Naive thymus-derived CD4-positive, alpha-beta T cell (primary cell): Measurements from ENCODE around the gene H6PD. TPM values are rescaled to one million over a fixed set of nuclear protein-coding genes. Genes with fewer than 3 reads are reported as not detected.

Source experiments
- ATAC-seq: fragments of 150-1000 bp; cut with Tn5 transposase; 2 replicates; pipeline ENCODE4 v1.10.0; 2021; ENCODE audit warnings: mild to moderate bottlenecking, moderate library complexity
- CTCF ChIA-PET: fragments of 350-600 bp; sonication (Branson Sonifier 250); formaldehyde crosslinking; loops from one replicate; lab custom pipeline; 2021; ENCODE audit warnings: antibody characterized with exemption; lab: Charles Lee
- POLR2A ChIA-PET: fragments of 350-600 bp; sonication (Branson Sonifier 250); formaldehyde crosslinking; loops from one replicate; lab custom pipeline; 2021; ENCODE audit warnings: antibody characterized with exemption, inconsistent platforms; lab: Charles Lee
- DNase-seq, 9 donors: peaks; one replicate each; pipeline versions ENCODE4 v3.0.0 to v3.0.0-alpha.2; 2020 to 2022; ENCODE audit warnings: mixed read lengths in 1 of 9
- H3K27ac ChIP-seq: one replicate; pipeline ENCODE4 v1.7.0; 2013; ENCODE audit warnings: mild to moderate bottlenecking, low read depth, low read length, moderate library complexity
- H3K27me3 ChIP-seq, 2 donors: one replicate each; pipeline ENCODE4 v1.7.0; 2013; ENCODE audit warnings: low read length in 2 of 2, mild to moderate bottlenecking in 2 of 2, moderate library complexity in 2 of 2; ENCODE audit not compliant: control insufficient read depth in 2 of 2, insufficient read depth in 2 of 2
- H3K36me3 ChIP-seq, 3 experiments: 1 replicate in 2 of 3; 2 replicates in 1 of 3; pipeline ENCODE4 v1.7.0; 2013; ENCODE audit warnings: low read length in 3 of 3, mild to moderate bottlenecking in 3 of 3, moderate library complexity in 1 of 3; ENCODE audit not compliant: insufficient read depth in 3 of 3, control insufficient read depth in 2 of 3
- H3K4me1 ChIP-seq, 2 donors: one replicate each; pipeline ENCODE4 v1.7.0; 2013; ENCODE audit warnings: low read length in 2 of 2, mild to moderate bottlenecking in 2 of 2, moderate library complexity in 1 of 2; ENCODE audit not compliant: control insufficient read depth in 2 of 2, insufficient read depth in 2 of 2
- H3K4me3 ChIP-seq: 2 replicates; pipeline ENCODE4 v1.7.0; 2013; ENCODE audit warnings: mild to moderate bottlenecking, low read length
- H3K9me3 ChIP-seq, 3 experiments: 1 replicate in 2 of 3; 2 replicates in 1 of 3; pipeline ENCODE4 v1.7.0; 2013; ENCODE audit warnings: low read length in 3 of 3; ENCODE audit not compliant: control insufficient read depth in 2 of 3
- H3K27ac Mint-ChIP-seq, 9 donors: one replicate each; pipeline ENCODE4 v1.8.0; 2020 to 2022; ENCODE audit warnings: mixed read lengths in 9 of 9, mild to moderate bottlenecking in 8 of 9, moderate library complexity in 5 of 9, inconsistent platforms in 2 of 9
- H3K27me3 Mint-ChIP-seq, 5 donors: one replicate each; pipeline ENCODE4 v1.8.0; 2021 to 2022; ENCODE audit warnings: mixed read lengths in 5 of 5, mild to moderate bottlenecking in 1 of 5
- H3K36me3 Mint-ChIP-seq, 5 donors: one replicate each; pipeline ENCODE4 v1.8.0; 2020 to 2022; ENCODE audit warnings: mixed read lengths in 5 of 5, mild to moderate bottlenecking in 3 of 5, inconsistent platforms in 1 of 5
- H3K4me1 Mint-ChIP-seq, 7 donors: one replicate each; pipeline ENCODE4 v1.8.0; 2020 to 2022; ENCODE audit warnings: mixed read lengths in 7 of 7, mild to moderate bottlenecking in 3 of 7, inconsistent platforms in 1 of 7
- H3K4me3 Mint-ChIP-seq, 10 donors: one replicate each; pipeline ENCODE4 v1.8.0; 2020 to 2022; ENCODE audit warnings: mild to moderate bottlenecking in 10 of 10, mixed read lengths in 10 of 10, moderate library complexity in 6 of 10, inconsistent platforms in 2 of 10
- H3K9me3 Mint-ChIP-seq, 11 donors: one replicate each; pipeline ENCODE4 v1.8.0; 2020 to 2022; ENCODE audit warnings: mixed read lengths in 11 of 11, mild to moderate bottlenecking in 4 of 11, inconsistent platforms in 1 of 11, moderate library complexity in 1 of 11
- intact Hi-C, 2 donors: fragments of 100-400 bp; cut with micrococcal nuclease; formaldehyde crosslinking; loops; one replicate each; pipeline ENCODE4 v1.15.1; 2023
- polyA plus RNA-seq, 2 donors: library from polyadenylated mRNA; unstranded; fragments of 300-500 nt; fragmentation: Illumina TruSeq; gene quantifications; one replicate each; pipeline ENCODE4 v1.2.3, GENCODE V29; 2021
- total RNA-seq, 6 experiments: library from RNA in 5 of 6; stranded (reverse) in 5 of 6; gene quantifications; 1 replicate in 5 of 6; 2 replicates in 1 of 6; pipeline ENCODE4 v1.2.3 and lab custom pipeline; 2021 to 2026

The H6PD gene
- total and polyA plus RNA-seq, 7 experiments from 2014 or later, result 12.1 to 27.6 (median 19.3) TPM

- Histone ChIP-seq H3K36me3 (no peaks in the 10 kb centered on the region), H3K27ac (no peak overlapping the region), H3K9me3 (no peaks in the 10 kb centered on the region), H3K27me3 (peaks cover 3 to 13% of the 10 kb centered on the region in 2 donors), H3K4me3 (no peak overlapping the region), H3K4me1 (peaks cover 7 to 14% of the 10 kb centered on the region in 2 donors)
- Mint-ChIP-seq H3K27ac (no peak overlapping the region), H3K9me3 (no peaks in the 10 kb centered on the region), H3K36me3 (no peaks in the 10 kb centered on the region), H3K4me3 (no peak overlapping the region), H3K4me1 (peaks cover 22 to 30% (median 27%) of the 10 kb centered on the region in 7 donors), H3K27me3 (peaks cover 53 to 74% (median 63%) of the 10 kb centered on the region in 5 donors)
- intact Hi-C loops, result loop anchor here in 1 of 2 donors (5.0 kb wide), 1 partner anchor 190 kb away; no protein-coding TSS in a partner anchor
- CTCF ChIA-PET, result interaction anchor here (1.4 to 2.5 kb wide), 4 partner anchors 56 to 89 kb away, joined by 3 to 20 read pairs (median 6); no protein-coding TSS in a partner anchor
- no peak for DNase-seq
- POLR2A ChIA-PET, result no interaction called here
- ATAC-seq, result no peak
Observed at GRCh38 chr1:9197186-9198099, 37.1 kb upstream of the H6PD start.

GRCh38 chr1:9198538-9199361 is 35.8 kb upstream of the H6PD start:
- intact Hi-C loops, result loop anchor here in 1 of 2 donors (5.0 kb wide), 1 partner anchor 191 kb away; no protein-coding TSS in a partner anchor
- peak overlapping the region in 1 of 10 donors; percentile 34 for H3K4me3 Mint-ChIP-seq
- H3K36me3 ChIP-seq, result no peaks in the 10 kb centered on the region
- ChIA-PET CTCF (no interaction called here), POLR2A (no interaction called here)
- no peaks in the 10 kb centered on the region for H3K9me3 Mint-ChIP-seq
- DNase-seq (no peak), ATAC-seq (no peak)
- no peak overlapping the region for H3K4me3 ChIP-seq
- H3K27me3 ChIP-seq, result peaks cover 3 to 16% of the 10 kb centered on the region in 2 donors
- no peak overlapping the region for H3K27ac ChIP-seq
- no peak overlapping the region for H3K27ac Mint-ChIP-seq
- H3K9me3 ChIP-seq, result no peaks in the 10 kb centered on the region
- no peaks in the 10 kb centered on the region for H3K36me3 Mint-ChIP-seq
- peaks cover 31 to 43% (median 38%) of the 10 kb centered on the region in 7 donors for H3K4me1 Mint-ChIP-seq
- peaks cover 64 to 77% (median 76%) of the 10 kb centered on the region in 5 donors for H3K27me3 Mint-ChIP-seq
- H3K4me1 ChIP-seq, result peaks cover 9 to 25% of the 10 kb centered on the region in 2 donors

DNA sequence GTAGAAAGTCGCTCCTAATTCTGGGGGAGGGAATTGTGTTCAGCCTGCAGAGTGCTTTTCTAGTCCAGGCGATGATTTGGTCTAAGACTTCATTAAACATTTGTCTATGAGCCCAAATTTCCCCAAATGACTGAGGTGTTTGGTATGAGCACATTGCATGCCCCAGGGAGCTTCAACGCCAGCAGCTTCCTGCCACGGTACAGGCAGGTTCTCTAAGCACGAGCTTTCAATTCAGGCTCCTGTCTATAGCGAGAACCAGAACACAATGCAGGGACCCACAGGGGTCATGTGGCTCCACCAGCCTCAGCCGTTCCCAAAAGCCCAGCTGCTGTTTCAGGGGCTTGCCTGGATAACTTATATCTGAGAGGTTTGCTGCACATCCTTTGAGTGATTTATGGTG is 34.1 kb upstream of the H6PD start:
- Mint-ChIP-seq H3K4me1 (peaks cover 31 to 49% (median 42%) of the 10 kb centered on the region in 7 donors), H3K27ac (no peak overlapping the region), H3K36me3 (peaks cover 0 to 4% (median 0%) of the 10 kb centered on the region in 5 donors), H3K27me3 (peaks cover 76 to 87% (median 85%) of the 10 kb centered on the region in 5 donors), H3K4me3 (peak overlapping the region in 2 of 10 donors; percentile 33 to 78), H3K9me3 (no peaks in the 10 kb centered on the region)
- CTCF ChIA-PET, result interaction anchor here (0.6 to 1.3 kb wide), 4 partner anchors 14 to 282 kb away, joined by 3 to 8 read pairs (median 3); no protein-coding TSS in a partner anchor
- peaks cover 3 to 16% of the 10 kb centered on the region in 2 donors for H3K27me3 ChIP-seq
- peaks cover 9 to 25% of the 10 kb centered on the region in 2 donors for H3K4me1 ChIP-seq
- no peak overlapping the region for H3K27ac ChIP-seq
- DNase-seq, result no peak
- no peaks in the 10 kb centered on the region for H3K36me3 ChIP-seq
- H3K9me3 ChIP-seq, result no peaks in the 10 kb centered on the region
- no peak overlapping the region for H3K4me3 ChIP-seq
- no peak for ATAC-seq
- POLR2A ChIA-PET, result no interaction called here
- intact Hi-C loops, result no loop called here

DNA sequence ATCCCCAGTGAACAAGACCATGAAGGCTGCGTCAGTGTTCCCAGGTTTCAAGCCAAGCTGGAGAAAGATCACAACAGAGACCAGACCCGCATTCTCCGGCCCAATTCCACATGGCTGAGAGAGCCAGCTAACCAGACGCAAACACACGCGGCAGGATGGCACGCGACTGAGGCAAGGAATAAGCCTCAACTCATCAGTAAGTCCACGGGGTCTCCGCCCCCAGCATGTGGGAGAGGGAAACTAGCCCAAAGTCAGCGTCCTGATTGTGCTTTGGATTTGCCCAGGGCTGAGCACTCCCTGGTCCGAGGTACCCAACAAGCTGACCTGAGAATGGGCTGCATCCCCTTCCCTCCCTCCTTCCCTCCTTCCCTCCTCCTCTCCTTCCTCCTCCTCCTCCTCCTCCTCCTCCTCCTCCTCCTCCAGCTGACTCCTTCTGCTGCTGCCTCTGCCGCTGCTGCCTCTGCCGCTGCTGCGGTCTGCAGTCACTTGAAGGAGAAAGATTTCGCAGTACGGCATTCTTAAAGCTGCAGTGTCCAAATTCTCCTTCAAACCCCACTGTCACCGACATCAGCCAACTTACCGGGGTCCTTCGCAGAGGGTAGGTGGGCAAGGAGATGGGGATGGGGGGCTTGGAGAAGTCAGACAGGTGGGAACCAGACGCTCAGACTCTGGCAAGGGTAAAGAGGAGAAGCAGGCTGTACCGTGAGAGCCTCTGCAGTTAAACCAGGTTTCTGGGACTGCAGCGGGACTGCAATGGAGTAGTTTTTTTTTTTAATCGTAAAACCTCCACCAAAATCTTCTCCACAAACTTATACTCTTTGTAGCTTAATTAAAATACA is 33.0 kb upstream of the H6PD start:
- Mint-ChIP-seq H3K36me3 (peaks cover 0 to 4% (median 0%) of the 10 kb centered on the region in 5 donors), H3K9me3 (no peaks in the 10 kb centered on the region), H3K27me3 (peaks cover 82 to 93% (median 87%) of the 10 kb centered on the region in 5 donors), H3K4me1 (peaks cover 25 to 43% (median 38%) of the 10 kb centered on the region in 7 donors), H3K27ac (no peak overlapping the region), H3K4me3 (peak overlapping the region; percentile 50 to 80 (median 70))
- ATAC-seq, result peak; percentile 59
- Histone ChIP-seq H3K9me3 (no peaks in the 10 kb centered on the region), H3K27me3 (peaks cover 3 to 16% of the 10 kb centered on the region in 2 donors), H3K36me3 (no peaks in the 10 kb centered on the region), H3K4me1 (peaks cover 9 to 25% of the 10 kb centered on the region in 2 donors), H3K27ac (no peak overlapping the region), H3K4me3 (peak overlapping the region; percentile 11)
- CTCF ChIA-PET, result interaction anchor here (0.7 to 1.8 kb wide), 4 partner anchors 9 to 91 kb away, joined by 3 to 8 read pairs (median 4); no protein-coding TSS in a partner anchor
- intact Hi-C loops, result no loop called here
- DNase-seq, result peak in 3 of 9 donors; percentile 19 to 26 (median 25)
- POLR2A ChIA-PET, result interaction anchor here (0.6 kb wide), 1 partner anchor 99 kb away, joined by 3 read pairs; no protein-coding TSS in a partner anchor

GRCh38 chr1:9202240-9202870 is 32.2 kb upstream of the H6PD start:
- Mint-ChIP-seq H3K27ac (no peak overlapping the region), H3K4me1 (peaks cover 22 to 39% (median 34%) of the 10 kb centered on the region in 7 donors), H3K4me3 (peak overlapping the region; percentile 50 to 80 (median 70)), H3K9me3 (no peaks in the 10 kb centered on the region), H3K27me3 (peaks cover 83 to 88% (median 83%) of the 10 kb centered on the region in 5 donors), H3K36me3 (peaks cover 0 to 6% (median 0%) of the 10 kb centered on the region in 5 donors)
- no peak overlapping the region for H3K4me3 ChIP-seq
- no peak for DNase-seq
- peak; percentile 38 for ATAC-seq
- no peaks in the 10 kb centered on the region for H3K9me3 ChIP-seq
- peaks cover 3 to 18% of the 10 kb centered on the region in 2 donors for H3K27me3 ChIP-seq
- POLR2A ChIA-PET, result interaction anchor here (0.6 kb wide), 2 partner anchors 100 to 351 kb away, joined by 3 read pairs; no protein-coding TSS in a partner anchor
- H3K27ac ChIP-seq, result no peak overlapping the region
- CTCF ChIA-PET, result interaction anchor here (0.7 to 1.8 kb wide), 3 partner anchors 9 to 92 kb away, joined by 3 to 4 read pairs (median 3); no protein-coding TSS in a partner anchor
- intact Hi-C loops, result no loop called here
- peaks cover 9 to 25% of the 10 kb centered on the region in 2 donors for H3K4me1 ChIP-seq
- H3K36me3 ChIP-seq, result no peaks in the 10 kb centered on the region
